GOT3 (cell line): ENCODE data around the gene MED31.
"Not testable (repeated sequence)": the region's sequence is repeated elsewhere in the genome, so short reads cannot be mapped to it uniquely, and the experiment has no call there.

Experiments used
- DNase-seq: peaks from one replicate; lab custom pipeline; 2025; ENCODE audit warnings: mixed read lengths; lab: John Stamatoyannopoulos, UW

Gene MED31

DNA sequence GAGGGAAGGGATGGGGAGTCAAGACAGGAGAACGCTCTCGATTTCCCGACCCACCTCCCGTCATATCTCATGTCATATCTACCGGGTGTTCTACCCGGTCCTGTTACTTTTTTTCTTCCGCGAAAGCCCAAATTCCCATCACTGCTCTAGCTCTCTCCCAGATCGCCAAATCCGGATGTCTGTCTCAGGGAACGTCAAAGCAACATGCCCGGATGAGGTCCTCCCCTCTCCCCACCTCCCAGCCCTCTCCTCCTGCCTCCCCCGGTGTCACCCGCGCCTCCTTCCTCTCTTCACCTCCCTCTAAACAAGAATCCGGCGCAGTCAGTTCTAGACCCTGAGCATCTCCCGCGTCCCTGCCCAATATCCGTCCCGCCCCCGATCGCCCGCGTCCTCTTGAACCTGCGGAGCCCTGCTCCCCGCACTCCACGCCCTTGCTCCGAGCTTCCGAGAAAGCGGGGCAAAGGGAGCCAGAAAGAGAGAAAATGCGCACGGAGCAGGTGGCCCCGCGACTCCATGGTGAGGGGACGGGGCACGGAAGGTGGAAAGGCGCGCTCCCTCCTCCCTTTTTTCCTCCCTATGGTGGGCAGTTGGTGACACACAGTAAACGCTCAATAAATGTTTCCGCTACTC lies 4.4 kb upstream of the MED31 start:
- DNase-seq = not testable (repeated sequence)

DNA sequence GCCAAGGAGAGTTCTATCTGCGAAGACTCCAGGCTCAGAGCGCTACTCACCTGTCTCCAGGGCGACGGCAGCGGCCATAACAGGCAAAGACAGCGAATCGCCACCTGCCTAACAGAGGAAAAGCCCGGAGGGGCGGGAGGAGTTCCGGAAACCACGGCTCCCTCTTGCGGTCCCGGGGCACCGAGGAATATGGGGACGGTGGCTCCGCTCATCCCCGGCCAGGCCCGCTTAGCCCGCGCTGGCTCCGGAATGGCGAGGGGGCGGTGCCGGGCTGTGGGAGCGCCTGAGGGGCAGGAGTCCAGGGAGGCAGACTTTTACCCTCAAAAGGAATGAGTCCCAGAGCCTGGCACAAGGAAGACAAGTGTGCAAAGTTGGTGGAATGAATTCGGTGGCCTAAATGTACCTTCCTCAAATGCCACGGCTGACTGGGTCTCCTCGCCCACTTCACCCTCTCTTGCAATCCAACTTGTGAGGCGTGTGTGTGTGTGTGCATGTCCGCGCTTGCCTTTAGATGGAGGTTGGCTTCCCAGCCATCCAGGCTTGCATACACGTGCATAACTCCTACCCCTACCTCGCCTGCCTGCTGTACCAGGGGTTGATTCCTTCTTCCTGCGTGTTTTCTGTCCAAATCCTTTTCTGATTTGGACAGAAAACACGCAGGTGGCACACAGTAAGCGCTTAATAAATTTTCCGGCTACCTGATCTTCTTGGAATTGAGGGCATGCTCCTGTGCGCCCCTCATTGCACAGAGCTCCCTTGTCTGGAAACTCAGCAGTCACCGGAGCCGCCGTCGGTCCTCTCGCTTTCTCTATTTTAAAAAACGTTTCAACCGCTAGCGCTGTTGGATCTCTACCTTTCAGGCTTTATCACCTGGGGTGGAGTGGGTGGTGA lies 3.7 kb upstream of the MED31 start:
- DNase-seq = no peak

DNA sequence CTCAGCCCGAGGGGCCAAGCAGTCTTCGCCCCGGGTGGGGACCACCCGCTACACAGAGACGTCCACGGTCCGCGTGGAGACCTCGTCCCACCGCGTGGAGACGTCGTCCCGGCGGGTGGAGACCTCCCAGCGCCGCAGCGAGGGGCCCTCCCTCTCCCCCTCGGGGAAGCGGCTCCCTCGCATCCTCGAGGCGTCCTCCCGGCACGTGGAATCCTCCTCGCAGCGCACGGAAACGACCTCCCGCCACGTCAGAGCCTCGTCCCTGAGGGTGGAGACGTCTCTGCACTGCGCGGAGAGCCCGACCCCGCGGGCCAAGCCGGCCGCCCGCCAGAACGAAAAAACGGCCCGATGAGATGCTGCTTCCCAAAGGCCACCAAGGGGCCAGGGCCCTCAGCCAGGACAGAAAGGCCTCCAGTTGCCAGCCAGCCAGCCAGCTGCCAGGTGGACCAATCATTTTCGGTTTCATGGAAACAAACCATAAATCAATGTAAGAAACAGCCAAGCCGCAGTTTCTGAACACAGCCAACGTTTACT lies 581 bp upstream of the MED31 start:
- DNase-seq = no peak

DNA sequence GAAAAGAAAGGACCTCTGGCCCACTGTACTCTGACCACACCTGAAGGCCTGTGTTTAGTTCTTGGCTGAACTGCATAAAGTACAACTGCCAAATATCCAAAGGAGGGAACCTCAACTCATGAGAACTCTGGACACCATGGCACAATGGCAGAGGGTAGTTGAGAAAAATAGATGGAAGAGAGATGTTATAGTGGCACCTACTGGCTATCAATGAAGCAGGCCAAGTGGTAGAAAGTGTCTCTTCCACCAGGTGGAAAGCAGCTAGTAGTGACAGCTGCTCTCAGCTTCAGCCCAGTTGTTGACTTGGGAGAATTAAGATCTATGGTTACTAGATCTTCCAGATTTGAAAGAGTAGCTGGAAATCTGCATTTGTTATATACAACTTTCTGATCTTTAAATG lies 3.2 kb downstream of the MED31 start:
- no peak for DNase-seq

DNA sequence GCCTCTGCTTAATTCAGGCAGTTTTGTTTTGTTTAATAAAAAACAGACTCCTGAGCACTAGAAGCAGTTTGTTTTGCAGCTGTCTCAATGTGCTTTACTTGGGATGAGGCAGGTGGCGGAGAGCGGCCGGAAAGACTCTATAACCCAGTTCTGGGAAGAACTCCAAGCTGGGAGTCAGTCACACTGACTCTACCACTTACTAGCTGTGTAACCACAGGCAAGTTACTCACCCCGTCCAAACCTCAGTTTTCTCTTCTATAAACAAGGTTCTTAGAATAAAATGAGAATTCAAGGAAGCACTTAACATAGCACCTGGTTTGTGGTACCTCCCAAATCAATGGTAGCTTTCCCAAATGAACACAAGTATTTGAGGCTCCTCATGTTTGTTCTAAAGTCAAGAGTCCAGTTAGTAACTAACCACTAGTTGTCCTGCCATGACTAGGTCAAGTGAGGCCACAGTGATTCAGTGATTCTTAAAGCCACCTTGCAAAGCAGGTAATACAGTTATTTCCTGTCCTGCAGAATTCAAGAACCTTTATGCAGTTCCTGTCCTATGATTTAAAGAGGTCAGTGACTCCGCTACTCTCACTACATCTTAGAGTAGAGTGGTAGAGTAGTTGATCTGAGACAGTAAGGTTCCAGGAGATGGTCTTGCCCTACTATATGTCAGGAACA lies 7.8 kb downstream of the MED31 start:
- DNase-seq = no peak

DNA sequence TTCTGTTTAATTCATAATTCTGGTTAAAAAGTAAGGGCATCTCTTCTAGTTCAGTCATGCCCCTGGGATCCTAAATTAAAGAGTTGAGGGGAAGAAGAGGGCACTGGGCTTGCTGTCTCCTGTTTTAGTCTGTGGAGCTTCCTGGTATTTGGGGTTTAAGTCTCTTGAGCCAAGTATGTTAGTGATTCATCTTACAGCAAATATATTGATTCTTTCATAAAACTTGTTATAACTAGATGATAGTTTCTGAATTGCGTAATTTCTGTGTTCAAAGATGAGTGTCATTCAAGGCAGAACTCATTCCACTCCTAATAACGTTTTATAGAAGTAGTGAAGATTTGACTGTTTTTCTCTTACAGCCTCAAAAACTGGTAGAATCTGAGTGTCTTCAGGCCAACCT lies 8.8 kb downstream of the MED31 start:
- no peak for DNase-seq

DNA sequence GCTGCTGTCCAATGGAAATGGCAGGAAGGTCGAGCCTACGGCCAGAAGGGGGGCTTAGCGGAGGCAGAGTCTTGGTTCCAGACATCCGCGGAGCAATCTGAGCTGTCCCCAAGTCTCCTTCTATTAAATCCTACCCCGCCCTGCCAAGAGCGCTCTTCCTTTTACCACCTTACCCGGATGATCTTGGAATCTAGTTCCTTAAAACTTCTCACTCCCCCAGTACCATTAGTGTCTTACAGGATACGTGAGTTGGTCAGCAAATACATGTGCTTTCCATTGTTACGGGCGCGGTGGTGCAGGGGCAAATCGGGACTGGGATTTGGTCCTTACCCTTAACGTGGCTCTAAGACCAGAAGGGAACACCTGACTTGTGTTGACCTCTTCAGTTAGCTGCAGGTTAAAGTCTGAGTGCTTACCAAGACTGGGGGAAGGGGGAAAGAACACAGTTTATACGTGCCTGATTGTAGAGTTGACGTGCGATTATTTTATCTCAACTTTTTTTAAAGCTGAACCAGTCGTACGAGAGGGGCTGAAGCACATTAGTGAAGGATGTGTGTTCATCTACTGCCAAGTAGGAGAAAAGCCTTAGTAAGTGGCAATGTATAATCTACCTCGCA lies 10.1 kb downstream of the MED31 start:
- no peak for DNase-seq

DNA sequence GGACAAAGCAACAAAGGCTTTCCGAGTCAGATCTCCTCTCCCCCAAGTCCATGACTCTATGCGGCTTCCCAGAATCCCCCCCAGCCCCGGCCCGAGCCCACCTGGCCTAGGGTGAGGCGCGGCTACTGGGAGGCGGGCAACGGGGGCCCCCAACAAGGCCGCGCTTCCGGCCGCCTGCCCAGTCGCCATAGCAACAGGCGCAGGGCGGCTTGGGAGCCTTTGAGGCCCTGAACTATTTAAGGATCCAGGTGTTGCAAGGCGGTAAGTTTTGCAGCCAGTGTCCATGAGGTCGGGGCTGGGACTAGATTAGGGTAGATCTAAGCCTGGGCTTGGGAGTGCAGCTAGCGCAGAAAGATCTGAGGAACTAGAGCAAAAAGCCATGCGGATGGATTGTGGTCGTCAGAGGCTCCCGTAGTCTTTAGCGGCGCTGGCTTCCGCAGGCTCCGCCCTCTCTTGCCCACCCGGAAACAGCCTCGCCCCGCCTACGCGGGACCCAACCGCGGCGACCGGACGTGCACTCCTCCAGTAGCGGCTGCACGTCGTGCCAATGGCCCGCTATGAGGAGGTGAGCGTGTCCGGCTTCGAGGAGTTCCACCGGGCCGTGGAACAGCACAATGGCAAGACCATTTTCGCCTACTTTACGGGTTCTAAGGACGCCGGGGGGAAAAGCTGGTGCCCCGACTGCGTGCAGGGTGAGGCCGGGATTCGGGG lies 10.7 kb downstream of the MED31 start, which contains the start of the genes KIAA0753 and TXNDC17:
Gene KIAA0753, minus strand, starts transcription at position 176 of the 711 bp plus-strand sequence. CDS start 5,608 bp downstream, outside the sequence.
Gene TXNDC17, plus strand, starts transcription at position 525 of the 711 bp plus-strand sequence. Its CDS starts 23 bp downstream, at position 548.
- DNase-seq = peak; percentile 81

DNA sequence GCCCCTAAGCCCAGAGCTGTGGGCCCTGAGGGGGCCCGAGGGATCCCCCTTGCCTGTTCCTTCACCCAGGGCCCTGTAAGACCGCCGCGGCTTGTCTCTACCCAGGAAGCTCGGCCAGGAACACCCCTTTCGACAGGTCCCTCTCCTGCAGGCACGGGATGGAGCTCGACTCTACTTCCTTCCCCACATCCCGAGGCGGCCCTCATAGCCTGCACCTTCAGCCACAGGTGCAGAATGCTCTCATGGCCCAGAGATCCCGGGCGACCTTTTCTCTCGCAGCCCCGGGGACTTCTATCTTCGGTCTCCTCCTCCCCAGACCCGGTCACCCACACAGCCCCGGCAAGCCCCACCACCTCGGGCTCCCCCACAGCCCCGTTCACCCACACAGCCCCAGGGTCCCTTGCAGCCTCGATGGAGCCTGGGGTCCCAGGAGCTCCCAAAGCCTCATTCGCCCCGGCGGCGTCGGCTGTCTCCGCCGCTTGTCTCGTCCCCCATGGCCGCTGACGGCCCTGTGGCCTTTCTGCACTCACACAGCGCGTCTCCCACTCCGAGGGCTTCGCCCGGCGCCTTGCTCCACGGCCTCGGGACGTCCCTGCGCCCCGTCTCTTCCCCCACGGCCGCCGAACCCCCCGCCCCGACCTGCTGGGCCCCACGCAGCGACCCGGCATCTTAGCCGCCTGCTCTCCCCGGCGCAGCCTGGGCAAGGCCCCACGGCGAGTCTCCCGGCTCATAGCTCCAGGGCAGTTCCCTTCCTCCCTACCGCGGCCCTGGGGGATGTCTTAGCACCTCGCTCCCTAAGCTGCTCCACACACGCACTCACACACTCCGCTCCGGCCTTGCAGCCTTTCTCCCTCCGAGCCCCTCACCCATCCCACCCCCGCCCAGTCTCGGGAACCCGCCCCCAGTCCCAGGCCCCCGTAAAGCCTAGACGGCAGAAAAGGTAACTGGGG lies 11.5 kb downstream of the MED31 start:
- peak; percentile 33 for DNase-seq

DNA sequence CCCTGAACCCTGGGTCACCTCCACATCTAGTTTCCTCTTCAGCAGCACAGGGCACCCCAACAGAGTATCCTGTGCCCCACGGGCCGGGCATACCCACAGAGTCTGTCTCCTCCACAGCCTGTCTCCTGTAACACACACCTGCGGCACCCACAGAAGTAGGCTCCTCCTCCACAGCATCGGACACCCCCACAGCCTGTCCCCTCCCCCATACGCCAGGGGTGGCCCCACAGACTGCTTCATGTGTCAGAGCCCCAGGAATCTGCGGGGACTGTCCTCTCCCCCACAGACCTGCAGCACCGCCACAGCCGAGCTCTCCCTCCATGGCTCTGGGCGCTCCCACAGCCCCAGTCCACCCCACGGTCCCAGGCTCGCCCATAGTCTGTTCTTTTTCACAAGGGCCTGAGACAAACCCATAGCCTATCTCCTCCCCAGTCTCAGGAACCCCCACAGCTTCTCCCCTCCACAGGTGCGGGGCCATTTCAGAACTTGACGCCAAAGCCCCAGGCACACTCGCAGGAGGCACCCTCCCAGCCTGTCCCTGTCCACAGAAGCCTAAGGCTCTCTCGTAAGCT lies 12.3 kb downstream of the MED31 start:
- no peak for DNase-seq

DNA sequence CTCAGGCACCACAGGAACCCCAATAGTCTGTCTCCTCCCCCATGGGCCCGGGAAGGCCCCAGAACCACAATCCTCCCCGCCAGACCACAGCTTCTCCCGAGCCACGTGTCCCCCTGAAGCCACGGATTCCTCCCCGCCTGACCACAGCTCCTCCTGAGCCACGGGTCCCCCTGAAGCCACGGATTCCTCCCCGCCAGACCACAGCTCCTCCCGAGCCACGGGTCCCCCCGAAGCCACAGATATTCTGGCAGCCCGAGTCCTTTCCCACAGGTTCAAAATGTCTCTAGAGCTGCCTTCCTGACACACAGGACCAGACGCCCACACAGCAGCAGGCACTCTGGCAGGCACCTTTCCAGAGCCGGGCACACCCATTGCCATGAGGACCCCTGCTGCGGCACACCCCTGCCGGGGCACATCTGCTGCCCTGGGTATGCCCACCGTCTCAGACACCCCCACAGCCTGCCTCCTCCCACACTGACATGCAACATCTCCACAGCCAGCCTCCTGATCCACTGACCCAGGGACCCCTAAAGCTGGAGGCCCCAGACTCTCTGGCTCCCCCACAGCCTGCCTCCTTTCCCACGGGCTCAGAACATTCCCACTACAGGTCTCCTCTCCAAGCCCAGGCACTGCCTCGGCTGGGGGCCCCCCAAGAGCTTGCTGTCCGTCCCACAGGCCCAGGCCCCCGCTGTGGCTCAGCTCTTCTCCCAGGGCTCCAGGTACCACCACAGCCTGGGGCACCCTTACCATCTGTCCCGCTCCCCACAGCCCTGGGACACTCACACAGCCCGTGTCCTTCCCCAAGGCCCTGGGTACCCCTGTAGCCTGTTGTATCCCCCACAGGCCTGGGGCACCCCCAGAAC lies 13.1 kb downstream of the MED31 start:
- DNase-seq = no peak

DNA sequence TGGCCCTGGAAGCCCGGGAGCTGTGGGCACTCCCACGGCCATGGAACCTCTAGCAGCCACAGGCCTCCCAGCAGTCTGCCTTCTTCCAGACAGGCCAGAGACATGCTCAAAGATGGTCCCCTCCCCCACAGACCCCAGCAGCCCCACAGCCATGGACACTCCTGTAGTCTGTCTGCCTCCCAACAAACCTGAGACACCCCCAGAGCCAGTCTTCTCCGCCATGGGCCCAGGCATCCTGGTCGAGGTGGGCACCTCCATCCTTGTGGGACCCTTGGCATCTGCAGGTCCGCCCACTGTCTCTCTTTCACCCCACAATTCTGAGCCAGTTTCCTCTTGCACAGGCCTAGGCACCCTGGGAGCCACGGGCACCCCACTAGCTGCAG lies 14.0 kb downstream of the MED31 start:
- no peak for DNase-seq

DNA sequence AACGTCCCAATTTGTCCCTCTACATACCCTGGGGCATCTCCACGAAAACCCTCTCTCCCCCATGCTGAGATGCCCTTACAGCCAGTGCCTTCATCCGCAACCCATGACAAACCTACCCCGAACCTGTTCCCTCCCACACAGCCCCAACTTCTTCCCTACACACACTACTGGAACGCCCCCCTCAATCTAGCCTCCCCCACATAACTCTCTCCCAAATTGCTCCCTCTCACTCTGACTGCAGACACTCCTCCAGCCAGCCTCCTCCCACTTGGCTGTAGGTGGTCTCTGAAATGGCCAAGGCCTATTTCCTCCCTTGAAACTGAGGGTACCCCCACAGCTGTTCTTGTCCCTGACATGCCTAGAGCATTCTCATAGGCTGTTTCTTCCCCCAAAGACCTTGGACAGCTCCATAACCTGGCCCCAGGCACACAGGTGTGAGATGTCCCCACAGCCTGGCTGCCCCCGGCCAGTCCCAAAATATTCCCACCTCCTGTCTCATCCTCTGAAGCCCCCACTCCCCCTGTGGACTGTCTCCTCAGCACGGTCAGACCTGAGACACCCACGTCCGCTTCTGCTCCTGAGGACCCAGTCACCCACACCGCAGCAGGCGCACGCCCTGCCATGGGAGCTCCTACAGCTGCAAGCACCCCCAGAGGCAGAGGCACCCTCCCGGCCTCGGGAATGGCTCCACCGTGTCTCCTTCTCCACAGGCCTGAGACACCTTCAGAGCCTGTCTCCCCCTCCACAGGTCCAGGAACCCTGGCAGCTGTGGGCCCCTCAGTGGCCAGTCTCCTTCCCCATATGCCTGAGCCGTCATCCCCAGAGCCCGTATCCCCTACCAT lies 14.6 kb downstream of the MED31 start:
- DNase-seq = no peak

DNA sequence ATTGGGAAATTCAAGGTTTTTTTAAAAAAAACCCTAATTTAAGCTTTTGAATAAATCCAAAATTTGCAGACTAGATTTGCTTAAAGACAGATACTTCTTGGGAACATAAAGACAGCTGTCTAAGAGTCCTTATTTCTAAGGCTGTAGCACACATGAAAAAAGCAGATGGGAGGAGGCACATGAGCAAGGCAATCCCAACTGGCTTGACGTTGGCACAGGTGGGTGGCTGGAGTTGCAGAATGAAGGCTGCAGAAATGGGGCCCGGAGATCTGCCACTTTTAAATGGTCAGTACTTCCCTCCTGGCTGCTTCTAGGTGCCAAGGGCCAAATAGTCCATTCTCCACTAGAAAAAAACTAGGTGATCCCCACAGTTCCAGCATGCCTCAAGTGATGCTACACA lies 15.3 kb downstream of the MED31 start:
- DNase-seq = no peak

DNA sequence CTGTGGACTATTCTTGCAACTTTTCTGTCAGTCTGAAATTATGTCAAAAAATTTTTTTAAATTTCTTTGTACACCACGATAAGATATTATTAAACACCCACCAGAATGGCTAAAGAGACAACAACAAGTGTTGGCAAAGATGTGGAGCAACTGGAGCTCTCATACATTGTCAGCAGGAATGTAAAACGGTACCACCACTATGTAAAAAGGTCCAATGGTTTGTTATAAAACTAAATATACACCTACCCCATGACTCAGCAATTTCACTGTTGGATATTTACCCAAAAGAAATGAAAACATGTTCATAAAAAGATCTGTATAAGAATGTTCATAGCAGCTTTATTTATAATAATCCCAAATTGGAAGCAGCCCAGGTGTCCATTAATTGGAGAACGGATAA lies 18.1 kb downstream of the MED31 start:
- no peak for DNase-seq

DNA sequence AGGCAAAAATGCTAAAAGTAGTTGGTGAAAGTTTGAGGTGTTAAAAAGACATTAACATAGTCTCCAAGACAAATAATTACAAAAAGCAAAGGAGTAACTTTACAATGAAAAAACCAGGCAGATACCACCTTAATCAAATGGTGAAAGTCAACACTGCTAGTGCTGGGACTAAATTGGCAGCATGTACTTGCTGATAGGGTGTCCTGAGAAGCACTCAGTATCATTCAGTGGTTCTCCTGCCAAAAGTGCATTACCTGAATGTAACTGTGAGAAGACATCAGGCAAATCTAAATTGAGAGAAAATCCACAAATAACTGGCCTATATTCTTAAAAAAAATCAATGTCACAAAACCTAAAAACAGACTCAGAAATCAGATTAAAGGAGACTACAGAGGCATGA lies 18.9 kb downstream of the MED31 start:
- DNase-seq = no peak

DNA sequence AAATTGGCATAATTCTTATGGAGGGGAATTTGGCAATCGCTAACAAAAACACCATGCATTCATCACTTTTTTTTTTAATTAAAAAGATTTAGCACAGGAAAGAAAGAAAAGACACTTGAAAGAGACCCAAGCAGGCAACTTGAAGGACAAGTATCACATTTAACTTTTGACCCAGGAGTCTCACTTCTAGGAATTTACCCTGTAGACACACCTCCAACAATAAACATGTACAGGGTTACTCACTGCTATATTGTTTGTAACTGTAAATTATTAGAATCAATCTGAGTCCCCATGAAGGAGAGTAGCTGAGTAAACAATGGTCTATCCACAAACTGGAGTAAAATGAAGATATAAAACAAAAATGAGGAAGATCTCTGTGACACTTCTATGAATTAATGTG lies 21.0 kb downstream of the MED31 start:
- DNase-seq = no peak

DNA sequence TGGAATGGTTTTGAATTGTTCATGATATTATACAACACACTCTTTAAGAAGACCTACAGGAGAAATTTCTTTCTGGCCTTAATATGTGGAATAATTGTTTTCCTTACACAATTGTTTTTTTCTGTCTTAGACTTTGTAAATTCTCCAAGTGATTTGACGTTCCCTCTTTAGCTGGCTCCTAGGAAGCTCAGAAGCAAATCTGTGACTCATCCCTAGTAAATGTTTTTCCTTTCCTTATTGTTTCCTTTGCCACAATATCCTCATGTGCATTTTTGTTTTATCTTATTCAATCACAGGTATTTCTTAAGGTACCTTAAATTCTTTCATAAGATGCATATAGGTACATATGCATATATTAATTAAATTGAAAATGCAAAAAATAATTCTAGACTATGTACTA lies 24.4 kb downstream of the MED31 start:
- DNase-seq = no peak
